Measurements from ENCODE around the gene STARD8.

- TF ChIP-seq, protein P1, sequence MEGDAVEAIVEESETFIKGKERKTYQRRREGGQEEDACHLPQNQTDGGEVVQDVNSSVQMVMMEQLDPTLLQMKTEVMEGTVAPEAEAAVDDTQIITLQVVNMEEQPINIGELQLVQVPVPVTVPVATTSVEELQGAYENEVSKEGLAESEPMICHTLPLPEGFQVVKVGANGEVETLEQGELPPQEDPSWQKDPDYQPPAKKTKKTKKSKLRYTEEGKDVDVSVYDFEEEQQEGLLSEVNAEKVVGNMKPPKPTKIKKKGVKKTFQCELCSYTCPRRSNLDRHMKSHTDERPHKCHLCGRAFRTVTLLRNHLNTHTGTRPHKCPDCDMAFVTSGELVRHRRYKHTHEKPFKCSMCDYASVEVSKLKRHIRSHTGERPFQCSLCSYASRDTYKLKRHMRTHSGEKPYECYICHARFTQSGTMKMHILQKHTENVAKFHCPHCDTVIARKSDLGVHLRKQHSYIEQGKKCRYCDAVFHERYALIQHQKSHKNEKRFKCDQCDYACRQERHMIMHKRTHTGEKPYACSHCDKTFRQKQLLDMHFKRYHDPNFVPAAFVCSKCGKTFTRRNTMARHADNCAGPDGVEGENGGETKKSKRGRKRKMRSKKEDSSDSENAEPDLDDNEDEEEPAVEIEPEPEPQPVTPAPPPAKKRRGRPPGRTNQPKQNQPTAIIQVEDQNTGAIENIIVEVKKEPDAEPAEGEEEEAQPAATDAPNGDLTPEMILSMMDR (conservative IDR thresholded peaks at IDR 0.05; ENCODE audit: low read length): no peak
- no peak for TF ChIP-seq EZH2phosphoT487 (IDR thresholded peaks at IDR 0.05; ENCODE audit: borderline replicate concordance, low read depth, low read length)
These were observed 16.1 kb upstream of the STARD8 start for GRCh38 chrX:68631336-68631735.

Data from OCI-LY7 (cell line).